NCI-H1092 treated with DMSO at 0.1 percent for 48 hours (cell line): ENCODE measurements around the gene FAAP20.

ENCODE experiments used
- DNase-seq: peaks from one replicate; lab custom pipeline; 2025; lab: John Stamatoyannopoulos, UW

Gene FAAP20

DNA sequence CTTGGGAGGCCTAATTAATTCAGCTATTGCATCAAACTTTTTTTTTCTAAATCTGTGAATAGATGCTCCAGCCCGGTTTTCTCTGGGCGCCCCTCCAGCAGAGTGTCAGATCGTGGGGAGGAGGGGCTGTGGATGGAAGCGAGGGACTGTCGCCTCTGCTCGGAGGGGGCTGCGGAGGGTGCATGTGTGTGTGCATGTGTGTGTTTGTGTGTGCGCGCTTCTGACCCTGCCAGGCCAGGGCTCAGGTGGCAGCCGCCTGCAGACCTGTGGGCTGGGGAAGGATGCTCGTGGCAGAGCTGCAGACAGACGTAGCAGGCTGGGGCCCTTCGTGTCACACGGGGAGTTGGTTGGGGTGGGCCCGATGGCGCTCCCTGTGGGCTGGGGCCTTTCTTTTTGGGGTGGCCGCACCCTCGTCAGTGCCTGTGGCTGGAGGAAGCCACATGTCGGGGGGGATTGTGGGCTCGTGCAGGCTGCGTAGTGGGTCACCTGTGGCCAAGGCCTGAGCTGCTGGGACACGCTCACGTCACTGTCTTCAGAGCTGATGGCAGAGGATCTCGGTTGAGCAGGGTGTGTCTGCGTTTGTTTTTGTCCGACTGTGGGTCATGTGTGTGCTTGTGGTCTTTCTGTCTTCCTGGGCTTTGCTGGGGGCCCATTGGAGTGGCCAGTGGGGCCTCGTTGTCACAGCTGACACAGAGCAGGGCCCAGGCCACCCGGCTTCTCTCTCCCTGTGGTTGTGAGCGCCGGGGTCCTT, 36.4 kb upstream of the FAAP20 start:
- no peak for DNase-seq

DNA sequence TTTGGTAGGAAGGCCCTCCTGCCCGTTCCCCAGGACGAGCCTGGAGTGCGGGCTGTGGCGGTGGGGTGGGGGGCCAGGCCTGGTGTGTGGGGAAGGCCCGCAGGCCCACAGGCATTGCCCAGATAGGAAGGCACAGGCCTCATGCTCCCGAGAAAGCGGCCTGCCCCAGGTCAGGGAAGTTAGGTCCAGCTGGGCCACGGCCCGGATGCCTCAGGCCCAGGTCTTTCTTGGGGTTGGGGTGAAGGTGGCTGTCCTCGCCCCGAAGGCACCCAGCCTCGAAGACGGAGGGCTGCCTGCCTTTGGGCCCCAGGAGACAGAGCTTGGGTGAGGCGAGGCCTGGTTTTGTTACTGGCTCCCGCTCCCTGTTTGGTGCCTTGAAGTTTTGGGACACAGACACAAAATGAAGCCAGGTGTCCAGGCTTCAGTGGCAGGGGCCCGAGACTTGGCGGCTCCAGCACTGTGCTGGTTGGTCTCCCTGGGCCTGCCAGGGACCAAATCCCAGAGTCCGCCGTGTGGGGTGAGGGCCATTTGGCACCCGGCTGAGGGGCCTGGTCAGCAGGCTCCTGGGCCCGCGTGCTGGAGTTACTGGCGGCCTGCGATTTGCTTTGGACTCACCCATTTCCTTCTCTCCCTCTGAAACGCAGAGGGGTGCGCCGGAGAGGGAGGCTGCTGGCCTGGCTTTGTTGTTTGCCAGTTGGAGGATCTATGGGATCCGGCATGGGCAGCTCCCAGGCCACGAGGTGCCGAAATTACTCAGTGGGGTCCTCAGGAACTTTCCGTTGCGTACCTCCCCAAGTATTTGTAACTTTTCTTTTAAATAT, 35.5 kb upstream of the FAAP20 start:
- no peak for DNase-seq

DNA sequence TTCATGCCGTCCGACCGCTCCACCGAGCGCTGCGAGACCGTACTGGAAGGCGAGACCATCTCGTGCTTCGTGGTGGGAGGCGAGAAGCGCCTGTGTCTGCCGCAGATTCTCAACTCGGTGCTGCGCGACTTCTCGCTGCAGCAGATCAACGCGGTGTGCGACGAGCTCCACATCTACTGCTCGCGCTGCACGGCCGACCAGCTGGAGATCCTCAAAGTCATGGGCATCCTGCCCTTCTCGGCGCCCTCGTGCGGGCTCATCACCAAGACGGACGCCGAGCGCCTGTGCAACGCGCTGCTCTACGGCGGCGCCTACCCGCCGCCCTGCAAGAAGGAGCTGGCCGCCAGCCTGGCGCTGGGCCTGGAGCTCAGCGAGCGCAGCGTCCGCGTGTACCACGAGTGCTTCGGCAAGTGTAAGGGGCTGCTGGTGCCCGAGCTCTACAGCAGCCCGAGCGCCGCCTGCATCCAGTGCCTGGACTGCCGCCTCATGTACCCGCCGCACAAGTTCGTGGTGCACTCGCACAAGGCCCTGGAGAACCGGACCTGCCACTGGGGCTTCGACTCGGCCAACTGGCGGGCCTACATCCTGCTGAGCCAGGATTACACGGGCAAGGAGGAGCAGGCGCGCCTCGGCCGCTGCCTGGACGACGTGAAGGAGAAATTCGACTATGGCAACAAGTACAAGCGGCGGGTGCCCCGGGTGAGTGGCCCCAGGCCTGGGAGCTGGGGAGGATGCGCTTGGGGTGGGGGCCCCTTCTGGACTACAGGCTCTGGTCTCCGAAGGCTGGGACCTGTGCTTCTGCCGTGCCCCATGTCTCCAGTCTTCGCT, 34.7 kb upstream of the FAAP20 start:
- peak; percentile 40 for DNase-seq

DNA sequence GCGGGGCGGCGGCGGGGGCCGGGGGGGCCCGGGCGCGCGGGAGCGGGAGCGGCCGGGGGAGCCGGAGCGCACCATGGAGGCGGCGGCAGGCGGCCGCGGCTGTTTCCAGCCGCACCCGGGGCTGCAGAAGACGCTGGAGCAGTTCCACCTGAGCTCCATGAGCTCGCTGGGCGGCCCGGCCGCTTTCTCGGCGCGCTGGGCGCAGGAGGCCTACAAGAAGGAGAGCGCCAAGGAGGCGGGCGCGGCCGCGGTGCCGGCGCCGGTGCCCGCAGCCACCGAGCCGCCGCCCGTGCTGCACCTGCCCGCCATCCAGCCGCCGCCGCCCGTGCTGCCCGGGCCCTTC, 34.1 kb upstream of the FAAP20 start:
- DNase-seq: no peak

DNA sequence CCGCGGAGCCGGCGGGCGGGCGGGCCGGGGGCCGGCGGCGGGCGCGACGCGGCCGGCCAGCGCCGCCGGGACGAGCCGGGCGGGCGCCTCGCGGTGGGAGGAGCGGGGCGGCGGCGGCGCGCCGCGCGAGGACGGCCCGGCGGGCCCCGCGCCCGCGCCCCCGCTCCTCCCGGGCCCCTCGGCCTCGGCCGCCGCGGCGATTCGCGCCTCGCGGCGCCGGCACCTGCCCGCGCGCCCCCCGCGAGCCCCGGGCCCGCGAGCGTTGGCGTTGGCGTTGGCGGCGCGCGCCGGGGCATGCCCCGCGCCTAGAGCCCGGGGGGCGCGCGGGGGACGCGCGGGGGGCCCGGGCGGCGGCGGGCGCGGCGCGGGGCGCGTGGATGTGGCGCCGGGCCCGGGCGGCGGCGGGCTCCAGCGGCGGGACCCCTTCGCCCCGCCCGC, 33.6 kb upstream of the FAAP20 start, which contains the start of gene SKI:
Gene SKI, plus strand, starts transcription at position 163 of the 438 bp plus-strand sequence. CDS start 448 bp downstream, outside the sequence.
- DNase-seq: no peak

DNA sequence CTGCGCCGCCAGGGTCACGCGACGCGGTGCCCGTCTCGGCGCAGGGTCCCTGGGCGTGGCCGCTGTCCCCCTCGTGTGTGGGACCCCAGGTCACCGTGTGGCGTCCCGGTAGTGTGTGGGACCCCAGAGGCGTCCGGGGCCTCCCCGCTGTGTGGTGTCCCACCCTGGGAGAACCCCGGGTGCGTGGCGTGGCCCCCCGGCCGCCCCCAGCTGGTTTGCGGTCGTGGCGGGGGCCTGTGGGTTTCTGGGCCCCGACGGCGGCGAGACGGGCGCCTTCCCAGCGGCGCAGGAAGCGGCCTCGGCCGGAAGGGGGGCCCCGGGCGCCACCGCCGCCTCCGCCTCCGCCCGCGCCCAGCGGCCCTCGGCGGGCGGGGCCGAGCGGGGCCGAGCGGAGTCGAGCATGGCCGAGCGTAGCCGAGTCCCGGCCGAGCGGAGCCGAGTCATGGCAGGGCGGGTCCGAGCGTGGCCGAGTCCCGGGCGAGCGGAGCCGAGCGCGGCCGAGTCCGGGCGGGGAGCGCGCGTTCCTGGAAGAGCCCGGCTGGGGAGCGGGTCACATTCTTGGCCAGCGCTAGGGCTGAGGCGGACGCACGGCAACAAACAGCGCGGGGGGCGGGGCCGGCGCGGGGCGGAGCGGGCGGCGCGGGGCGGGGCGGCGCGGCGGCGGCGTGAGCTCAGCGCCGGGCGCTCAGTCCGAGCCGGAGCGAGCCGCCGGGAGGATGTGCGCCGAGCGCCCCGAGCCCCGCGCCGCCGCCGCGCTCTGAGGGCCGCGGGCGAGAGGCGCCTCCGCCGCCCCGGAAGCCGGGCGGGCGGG, 33.0 kb upstream of the FAAP20 start:
- peak; percentile 91 for DNase-seq

DNA sequence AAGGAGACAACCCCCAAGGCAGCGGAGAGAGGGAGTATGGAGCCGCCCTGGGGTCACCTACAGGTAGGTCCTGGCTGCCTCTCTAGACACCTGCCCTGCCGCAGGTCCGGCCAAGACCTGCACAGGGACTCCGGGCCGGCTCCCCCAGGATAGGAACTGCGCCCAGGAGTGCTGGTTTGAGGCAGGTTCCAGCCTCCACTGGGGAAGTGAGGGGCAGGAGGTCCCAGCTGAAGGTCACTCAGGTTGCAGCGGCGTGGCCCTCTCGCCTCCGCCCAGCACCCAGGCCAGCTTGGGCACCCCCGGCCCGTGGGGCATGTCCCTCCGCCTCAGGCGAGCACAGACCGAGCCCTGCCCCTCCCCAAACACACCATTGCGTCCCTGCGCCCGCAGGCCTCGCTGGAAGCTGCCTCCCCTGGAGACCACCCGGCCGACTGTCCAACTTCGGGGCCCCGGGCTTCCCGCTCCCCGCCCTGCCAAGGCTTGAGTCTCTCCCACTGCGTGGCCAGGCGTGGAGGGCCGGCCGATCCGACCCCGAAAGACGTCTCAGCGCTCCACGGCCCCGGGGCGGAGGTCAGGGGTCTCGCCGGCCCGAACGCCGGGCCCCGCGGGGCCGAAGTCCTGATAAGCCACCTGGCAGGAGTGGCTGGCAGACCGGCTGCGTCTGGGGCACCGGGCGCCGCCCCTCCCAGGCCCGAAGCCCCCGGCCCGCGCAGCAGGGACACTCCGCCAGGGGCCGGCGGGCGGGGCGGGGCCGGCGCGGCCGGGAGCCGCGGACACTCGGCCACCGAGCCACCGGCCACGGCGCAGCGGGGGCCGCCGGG, 32.2 kb upstream of the FAAP20 start:
- no peak for DNase-seq

DNA sequence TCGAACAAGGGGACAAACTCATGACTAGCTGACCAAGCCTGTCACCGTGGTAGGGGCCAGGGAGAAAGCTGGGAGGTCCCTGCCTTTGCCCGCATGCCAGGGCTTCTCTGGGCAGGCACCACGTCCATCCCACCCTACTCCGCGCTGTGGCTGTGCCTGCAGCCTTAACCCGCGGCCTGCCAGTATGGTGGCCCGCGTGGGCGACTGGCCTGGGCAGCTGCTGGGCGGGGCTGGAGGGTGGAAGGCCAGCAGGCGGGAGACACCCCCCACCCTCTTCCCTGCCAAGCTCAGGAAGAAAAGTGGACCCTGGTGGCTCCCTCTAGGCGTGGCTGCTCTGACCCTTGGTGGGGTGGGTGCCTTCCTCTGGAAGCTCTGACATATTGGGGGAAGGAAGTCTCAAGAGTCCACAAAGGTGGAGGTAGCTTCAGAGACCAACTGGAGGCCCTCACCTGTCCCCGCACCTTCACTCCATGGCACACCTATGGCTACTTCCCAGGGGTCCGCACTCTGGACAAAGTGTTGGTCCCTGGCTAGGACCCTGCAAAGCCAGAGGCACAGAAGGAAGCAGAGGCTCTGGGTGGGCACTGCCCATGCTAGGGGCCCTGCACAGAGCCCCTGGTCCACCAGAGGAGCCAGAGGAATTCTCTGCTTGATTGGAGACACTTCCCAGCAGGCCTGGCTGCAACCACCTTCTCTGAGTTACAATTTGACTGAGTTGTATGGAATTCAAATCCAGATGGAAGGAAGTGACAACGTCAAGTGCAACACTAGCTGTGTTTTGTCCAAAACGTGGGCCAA, 30.3 kb upstream of the FAAP20 start:
- no peak for DNase-seq

DNA sequence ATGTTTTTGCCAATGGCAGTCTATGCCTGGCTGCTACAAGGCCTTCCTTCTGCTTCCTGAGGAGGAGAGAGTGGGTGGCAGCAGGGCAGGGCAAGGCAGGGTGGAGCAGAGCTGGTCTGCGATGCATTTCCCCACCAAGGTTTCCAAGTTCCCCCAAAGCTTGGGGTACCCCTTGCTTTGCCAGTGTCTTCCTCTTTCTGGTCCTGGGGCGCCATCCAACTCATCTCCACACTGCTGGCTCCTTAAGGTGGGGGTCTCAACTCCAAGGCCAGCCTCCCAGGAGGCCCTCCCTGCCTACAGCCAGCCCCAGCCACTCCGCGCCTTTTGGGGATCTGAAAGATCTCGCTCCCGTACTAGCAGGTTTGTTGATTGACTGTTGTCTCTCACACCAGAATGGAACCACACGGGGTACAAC, 29.6 kb upstream of the FAAP20 start:
- DNase-seq: no peak

DNA sequence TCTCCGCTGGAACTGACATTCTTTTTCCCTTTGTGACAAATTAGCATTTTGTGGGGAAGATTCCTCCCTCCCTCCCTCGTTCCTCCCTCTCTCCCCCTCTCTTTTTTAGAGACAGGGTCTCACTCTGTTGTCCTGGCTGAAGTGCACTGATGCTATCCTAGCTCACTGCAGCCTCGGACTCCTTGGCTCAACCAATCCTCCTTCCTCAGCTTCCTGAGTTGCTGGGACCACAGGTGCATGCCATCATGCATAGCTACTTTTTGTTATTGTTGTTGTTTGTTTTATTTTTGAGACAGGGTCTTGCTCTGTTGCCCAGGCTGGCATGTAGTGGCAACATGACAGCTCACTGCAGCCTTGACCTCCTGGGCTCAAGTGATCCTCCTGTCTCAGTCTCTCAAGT, 26.7 kb upstream of the FAAP20 start:
- DNase-seq: no peak

DNA sequence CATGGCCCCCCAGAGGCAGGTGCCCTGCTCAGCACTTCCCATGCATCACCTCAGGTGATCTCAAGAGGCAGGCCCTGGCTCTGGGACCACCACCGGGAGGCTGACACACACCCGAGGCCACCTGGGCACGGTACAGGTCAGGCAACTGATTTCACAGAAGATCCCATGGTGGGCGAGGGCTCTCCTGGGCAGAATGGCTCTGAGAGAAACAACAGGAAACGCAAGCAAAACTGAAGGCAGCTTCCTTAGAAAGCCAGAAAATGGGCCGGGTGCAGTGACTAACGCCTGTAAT, 22.1 kb upstream of the FAAP20 start:
- no peak for DNase-seq

DNA sequence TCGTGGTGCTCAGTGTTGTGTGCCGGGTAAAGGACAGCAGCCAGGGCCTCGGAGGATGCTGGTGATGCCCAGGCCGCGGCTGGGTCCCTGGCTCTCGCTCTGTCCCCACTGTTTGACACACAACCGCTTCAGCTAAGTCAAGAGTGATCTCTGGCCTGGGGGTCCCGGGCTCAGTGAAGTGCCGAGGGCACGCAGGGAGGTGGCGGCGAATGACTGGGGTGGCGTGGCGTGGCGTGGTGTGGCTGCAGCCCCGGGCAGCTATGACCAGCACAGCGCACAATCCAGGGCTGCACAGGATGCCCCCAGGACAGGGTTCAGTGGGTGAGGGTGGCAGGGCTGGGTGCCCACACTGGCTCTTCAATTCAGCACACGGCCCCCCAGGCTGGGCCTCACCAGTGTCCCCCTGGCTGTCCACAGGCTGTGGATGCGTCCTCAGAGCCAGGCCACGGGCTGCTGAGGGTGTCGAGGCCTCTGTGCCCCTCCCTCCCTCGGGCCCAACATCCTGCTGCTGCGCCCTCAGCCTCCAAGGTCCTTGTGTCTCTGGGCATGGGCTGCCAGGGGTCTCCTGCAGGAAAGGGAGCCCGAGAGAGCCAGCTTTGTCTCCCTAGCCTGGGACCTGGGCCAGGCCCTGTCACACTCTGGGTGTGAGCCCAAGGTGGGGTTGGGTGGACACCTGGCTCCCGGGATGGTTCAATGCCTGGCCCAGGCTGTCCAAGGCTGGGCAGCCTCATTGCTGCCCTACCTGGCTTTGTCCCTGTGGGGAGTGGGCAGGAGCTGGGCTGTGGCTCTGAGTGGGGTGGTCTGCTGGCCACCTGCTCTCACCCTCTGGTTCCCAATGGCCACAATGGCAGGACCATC, 21.6 kb upstream of the FAAP20 start:
- no peak for DNase-seq

DNA sequence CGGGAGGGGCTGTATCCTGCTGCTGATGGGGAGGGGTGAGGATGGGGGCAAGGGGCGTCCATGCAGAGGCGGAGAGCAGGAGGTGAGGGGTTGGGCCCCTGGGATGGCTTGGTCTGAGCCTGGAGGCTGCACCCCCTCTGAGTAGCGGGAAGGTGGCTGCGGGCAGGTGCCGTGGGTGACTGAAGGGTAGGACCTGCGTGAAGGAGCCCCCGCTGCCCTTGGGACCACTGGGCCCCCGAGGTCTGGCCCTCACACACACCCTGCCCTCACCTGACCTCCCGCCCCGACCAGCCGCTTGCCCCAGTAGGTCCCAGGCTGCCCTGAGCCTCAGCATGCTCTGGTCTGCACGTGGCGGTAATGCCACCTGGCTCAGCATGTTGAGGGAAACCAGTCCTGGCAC, 20.8 kb upstream of the FAAP20 start:
- no peak for DNase-seq

DNA sequence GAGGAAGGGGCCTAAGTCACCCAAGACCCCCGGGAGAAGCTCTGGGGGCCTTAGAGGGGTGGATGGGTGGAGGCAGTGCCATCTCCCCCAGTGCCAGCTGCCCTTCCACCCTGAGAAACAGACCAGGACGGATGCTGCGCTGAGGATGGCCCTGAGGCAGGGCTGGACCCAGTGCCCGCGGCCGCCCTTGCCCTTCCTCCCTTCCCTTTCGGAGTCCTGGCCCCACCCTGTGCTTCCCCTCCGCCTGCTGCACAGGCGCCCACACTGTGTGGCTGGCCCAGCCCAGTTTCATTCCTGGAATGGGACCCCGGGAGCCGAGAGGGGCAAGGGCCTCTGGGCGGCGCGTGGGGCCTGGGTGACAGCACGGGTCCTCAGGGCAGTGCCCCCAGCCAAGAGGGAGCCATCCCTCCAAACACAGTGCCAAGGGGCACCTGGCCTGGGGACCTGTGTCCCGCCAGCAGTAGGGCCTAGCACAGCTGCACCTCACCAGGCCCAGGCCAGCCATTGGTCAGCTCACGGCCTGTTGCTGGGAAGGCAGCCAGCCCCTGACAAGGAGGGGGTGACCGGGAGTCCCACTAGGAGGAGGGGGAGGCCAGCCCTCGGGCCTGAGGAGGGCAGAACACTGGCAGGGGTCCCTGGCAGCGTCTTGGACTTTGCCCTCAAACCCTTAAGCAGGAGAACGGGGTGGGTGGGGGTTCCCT, 20.1 kb upstream of the FAAP20 start:
- no peak for DNase-seq

DNA sequence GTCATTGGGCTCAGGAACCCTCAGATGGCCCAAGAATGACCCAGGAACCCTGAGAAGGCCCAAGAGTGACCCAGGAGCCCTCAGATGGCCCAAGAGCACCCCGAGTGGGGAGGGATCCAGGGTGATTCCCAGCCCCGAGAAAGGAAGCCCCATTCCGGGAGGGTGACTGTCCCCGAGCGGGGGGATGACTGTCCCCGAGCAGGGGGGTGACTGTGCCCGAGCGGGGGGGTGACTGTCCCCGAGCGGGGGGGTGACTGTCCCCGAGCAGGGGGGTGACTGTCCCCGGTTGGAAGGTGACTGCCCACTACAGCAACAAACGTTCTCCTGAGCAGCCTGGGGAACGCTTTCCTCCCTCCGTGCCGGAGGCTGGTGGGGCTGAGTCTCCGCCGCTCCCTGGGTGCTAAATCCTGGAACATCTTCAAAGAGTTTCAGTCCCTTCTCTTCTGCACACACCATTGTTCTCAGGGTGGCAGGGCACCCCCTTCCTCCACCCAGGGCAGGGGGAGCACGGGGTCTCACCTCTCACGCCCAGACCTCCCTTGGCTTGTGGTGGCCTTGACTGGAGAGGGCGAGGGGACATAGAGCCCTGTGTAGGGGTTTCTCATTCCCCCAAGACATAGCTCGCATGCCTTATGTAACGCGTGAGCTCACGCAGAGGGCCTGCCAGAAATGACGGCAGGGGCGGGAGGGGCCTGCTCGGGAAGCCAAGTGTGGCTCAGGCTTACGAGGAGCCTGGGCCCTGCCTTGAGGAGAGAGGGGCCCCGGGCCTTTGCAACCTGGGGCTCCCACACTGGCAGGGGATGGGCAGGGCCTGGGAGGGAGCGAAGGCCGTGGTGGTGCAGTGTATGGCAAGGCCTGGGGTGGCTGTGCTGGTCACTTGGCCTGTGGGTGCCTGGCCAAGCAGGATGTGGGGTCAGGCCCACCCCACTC, 19.3 kb upstream of the FAAP20 start:
- DNase-seq: no peak

DNA sequence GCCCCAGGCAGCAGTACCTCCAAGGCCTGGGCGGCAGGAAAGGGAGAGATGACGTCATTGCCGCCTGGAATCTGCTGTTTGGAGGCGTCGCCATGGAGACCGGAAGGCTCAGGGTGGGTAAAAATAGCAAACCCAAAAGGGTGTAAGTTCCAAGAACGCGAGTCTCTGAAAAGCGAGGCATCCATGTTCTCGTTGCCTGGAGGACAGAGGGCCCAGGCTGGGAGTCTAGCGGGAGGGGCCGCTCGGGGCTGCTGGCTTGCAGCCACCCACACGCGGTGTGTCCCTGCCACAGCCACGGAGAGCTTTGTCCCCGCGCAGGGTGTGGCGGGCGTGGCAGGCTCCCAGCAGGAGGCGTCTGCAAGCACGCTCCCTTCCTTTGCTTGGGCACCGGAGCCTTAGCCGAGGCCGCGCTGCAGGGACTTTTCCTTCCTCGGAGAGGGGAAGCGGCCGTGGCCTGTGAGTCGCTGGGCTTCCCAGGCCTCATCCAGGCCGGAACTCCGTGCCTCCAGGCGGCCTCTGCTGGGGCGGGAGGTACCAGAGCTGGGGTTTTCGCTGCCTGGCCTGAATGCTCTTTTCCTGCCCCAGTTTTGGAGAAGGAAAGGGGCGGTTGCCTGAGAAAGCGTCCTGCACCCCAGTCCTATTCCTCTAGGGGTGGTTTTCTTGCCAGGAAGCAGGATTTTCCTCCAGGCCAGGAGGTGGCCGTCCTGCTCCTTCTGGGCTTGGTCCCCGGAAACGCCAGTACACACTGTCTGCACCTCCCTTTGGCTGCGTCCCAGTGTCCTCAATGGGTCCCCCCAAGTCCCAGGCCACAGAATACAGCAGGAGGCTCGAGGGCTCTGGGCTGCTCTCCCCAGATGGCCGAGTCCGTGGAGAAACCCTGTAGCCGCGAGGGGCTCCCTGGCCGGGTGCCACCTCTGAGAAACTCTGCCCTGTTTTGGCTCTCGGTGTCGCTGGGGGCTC, 18.2 kb upstream of the FAAP20 start:
- DNase-seq: no peak

DNA sequence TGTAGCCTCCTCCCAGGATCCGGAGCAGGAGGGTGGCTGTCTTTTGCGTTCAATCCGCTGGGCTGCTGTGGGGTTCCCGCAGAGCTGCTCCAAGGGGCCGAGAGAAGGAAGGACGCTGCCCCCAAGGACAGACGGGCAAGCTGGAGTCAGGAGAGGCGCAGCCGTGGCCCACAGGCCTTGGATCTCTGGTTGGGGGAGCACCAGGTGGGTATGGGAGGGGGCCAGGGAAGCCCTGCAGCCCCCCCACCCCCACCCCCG, 17.6 kb upstream of the FAAP20 start:
- no peak for DNase-seq
